ENCODE data around the gene RALGAPA1.

DNA sequence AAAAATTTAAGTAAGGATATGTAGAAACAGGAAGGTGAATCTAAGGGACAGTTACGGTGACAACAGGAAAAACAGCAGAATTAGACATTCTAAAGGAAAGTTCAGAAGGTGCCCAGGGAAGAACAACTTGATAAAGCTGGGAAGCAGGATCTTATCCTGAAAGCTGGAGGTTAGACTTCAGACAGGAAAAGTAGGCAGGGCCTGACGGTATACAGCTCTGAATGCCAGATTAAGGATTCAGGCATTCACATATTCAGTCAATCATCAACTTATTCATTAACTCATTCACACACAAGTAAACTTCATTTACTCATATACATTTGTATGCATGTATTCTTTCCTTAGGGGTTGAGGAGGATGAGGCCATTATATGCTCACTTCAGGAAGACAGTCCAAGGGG lies 81.3 kb downstream of the RALGAPA1 start:
- TF ChIP-seq, protein P1, sequence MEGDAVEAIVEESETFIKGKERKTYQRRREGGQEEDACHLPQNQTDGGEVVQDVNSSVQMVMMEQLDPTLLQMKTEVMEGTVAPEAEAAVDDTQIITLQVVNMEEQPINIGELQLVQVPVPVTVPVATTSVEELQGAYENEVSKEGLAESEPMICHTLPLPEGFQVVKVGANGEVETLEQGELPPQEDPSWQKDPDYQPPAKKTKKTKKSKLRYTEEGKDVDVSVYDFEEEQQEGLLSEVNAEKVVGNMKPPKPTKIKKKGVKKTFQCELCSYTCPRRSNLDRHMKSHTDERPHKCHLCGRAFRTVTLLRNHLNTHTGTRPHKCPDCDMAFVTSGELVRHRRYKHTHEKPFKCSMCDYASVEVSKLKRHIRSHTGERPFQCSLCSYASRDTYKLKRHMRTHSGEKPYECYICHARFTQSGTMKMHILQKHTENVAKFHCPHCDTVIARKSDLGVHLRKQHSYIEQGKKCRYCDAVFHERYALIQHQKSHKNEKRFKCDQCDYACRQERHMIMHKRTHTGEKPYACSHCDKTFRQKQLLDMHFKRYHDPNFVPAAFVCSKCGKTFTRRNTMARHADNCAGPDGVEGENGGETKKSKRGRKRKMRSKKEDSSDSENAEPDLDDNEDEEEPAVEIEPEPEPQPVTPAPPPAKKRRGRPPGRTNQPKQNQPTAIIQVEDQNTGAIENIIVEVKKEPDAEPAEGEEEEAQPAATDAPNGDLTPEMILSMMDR (IDR thresholded peaks at IDR 0.05; ENCODE audit: low read depth, low read length) = no peak
- no peak for TF ChIP-seq POLR2A (IDR thresholded peaks at IDR 0.05; ENCODE audit: extremely low read depth, insufficient read length)

Measured in NB4 (cell line).